ENCODE data around the gene CD79B.

The CD79B gene

GRCh38 chr17:63931981-63932561 is at the start of gene CD79B:
Gene CD79B (minus strand): TSS chr17:63932331. CDS start chr17:63932261, 70 bp downstream.
- DNase-seq (ENCODE audit: low read depth), result no peak

- DNase-seq (ENCODE audit: low read depth), result no peak
These were observed 46.4 kb upstream of the CD79B start for GRCh38 chr17:63978272-63979200.

- DNase-seq (ENCODE audit: low read depth), result no peak
These were observed 44.6 kb upstream of the CD79B start for GRCh38 chr17:63976702-63977101.

GRCh38 chr17:63975541-63976092 is 43.5 kb upstream of the CD79B start:
- no peak for DNase-seq (ENCODE audit: low read depth)

GRCh38 chr17:63974594-63975192 is 42.6 kb upstream of the CD79B start:
- no peak for DNase-seq (ENCODE audit: low read depth)

- DNase-seq (ENCODE audit: low read depth), result no peak
These were observed 41.9 kb upstream of the CD79B start for GRCh38 chr17:63973930-63974593.

GRCh38 chr17:63973247-63973646 is 41.1 kb upstream of the CD79B start:
- DNase-seq (ENCODE audit: low read depth), result no peak

GRCh38 chr17:63972796-63973195 is 40.7 kb upstream of the CD79B start, which contains the start of gene SCN4A:
Gene SCN4A (minus strand): TSS chr17:63972918. CDS start chr17:63972841, 77 bp downstream.
- no peak for DNase-seq (ENCODE audit: low read depth)

GRCh38 chr17:63969278-63969677 is 37.1 kb upstream of the CD79B start:
- no peak for DNase-seq (ENCODE audit: low read depth)

- DNase-seq (ENCODE audit: low read depth), result no peak
These were observed 35.8 kb upstream of the CD79B start for GRCh38 chr17:63967953-63968352.

GRCh38 chr17:63966646-63967264 is 34.6 kb upstream of the CD79B start:
- DNase-seq (ENCODE audit: low read depth), result no peak

- no peak for DNase-seq (ENCODE audit: low read depth)
These were observed 31.0 kb upstream of the CD79B start for GRCh38 chr17:63963123-63963522.

GRCh38 chr17:63962298-63962744 is 30.2 kb upstream of the CD79B start:
- DNase-seq (ENCODE audit: low read depth), result no peak

- DNase-seq (ENCODE audit: low read depth), result peak; percentile 75
These were observed 29.5 kb upstream of the CD79B start for GRCh38 chr17:63961355-63962212.

GRCh38 chr17:63960430-63960829 is 28.3 kb upstream of the CD79B start:
- DNase-seq (ENCODE audit: low read depth), result no peak

GRCh38 chr17:63960006-63960405 is 27.9 kb upstream of the CD79B start:
- no peak for DNase-seq (ENCODE audit: low read depth)

- DNase-seq (ENCODE audit: low read depth), result peak; percentile 90
These were observed 24.3 kb upstream of the CD79B start for GRCh38 chr17:63956296-63956920.

GRCh38 chr17:63955791-63956190 is 23.7 kb upstream of the CD79B start:
- DNase-seq (ENCODE audit: low read depth), result no peak

- DNase-seq (ENCODE audit: low read depth), result no peak
These were observed 23.1 kb upstream of the CD79B start for GRCh38 chr17:63955232-63955631.
